GM12892 (cell line): ENCODE data around the gene KRTAP10-3.

Source experiments
- POLR2A ChIP-seq: IDR thresholded peaks from 2 replicates; pipeline ENCODE4 v1.6.1; 2011; ENCODE audit warnings: low read depth, low read length, control low read depth
- POLR2AphosphoS5 ChIP-seq: IDR thresholded peaks from 2 replicates; pipeline ENCODE4 v1.6.1; 2011; ENCODE audit warnings: low read depth, low read length, control low read depth
- TAF1 ChIP-seq: IDR thresholded peaks from 2 replicates; pipeline ENCODE4 v1.6.1; 2011; ENCODE audit warnings: low read depth, mild to moderate bottlenecking, control low read depth, low read length, borderline replicate concordance

DNA sequence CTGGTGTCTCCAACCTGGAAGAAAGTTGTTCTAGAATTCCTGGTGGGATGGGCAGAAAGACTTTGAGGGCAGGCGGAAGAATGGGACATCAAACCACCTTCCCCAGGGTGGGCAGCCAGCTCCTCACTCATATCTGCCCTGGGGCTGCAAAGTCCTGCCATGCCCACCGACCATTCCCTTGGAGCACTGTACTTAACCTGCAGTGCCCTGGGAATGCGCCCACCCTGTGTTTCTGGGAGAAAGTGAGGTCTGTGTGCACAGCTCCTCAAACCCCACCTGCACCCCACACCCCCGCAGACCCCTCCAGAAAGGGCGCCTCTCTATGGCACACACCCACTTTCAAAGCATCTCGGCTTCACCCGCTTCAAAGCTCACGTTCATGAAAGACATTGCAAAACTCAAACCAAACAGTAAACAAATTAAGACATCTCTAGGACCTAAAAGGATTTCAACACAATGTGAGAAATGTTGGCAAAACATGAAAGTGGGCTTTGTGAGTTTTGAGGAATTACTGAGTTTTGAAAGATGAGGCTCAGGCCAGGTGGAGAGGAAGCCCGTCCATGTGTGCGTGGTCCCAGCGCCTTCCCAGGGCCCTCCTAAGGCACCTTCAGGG, 43.7 kb downstream of the KRTAP10-3 start:
- TF ChIP-seq POLR2A, result no peak
- TF ChIP-seq POLR2AphosphoS5, result no peak
- TF ChIP-seq TAF1, result no peak
